Measurements from ENCODE around the gene RBFOX1. TPM values are rescaled to one million over a fixed set of nuclear protein-coding genes. Genes with fewer than 3 reads are reported as not detected.

Gene RBFOX1
- total RNA-seq, 1 donor from 2014 or later = not detected

- no peak overlapping the region for H3K4me3 ChIP-seq (ENCODE audit: low read depth, low read length)
- TF ChIP-seq CTCF (conservative IDR thresholded peaks at IDR 0.05; ENCODE audit: low read depth, low read length) = no peak
- no peak for DNase-seq (ENCODE audit: low read depth)
Measured at GRCh38 chr16:7303660-7304200, 28.9 kb upstream of the RBFOX1 start.

DNA sequence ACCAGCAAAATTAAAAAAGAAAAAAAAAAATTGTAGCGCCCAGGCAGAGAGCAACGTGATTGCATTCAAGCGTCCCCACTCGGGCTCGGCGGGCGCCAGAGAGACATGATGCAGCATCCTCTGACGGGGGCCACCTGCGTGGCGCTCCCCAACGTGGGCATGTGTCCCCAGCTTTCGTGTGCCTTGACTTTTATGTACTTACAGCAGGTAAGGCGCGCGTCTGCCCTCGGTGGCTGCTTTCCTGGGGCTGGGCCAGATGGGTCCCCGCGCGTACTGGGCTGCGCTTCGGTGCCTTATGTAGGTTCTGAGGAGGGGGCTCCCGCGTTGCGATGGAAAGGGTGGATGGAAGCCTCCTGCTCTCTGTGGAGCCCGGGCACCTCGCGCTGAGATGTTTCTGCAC lies 28.4 kb upstream of the RBFOX1 start:
- no peak overlapping the region for H3K4me3 ChIP-seq (ENCODE audit: low read depth, low read length)
- TF ChIP-seq CTCF (conservative IDR thresholded peaks at IDR 0.05; ENCODE audit: low read depth, low read length) = no peak
- no peak for DNase-seq (ENCODE audit: low read depth)

DNA sequence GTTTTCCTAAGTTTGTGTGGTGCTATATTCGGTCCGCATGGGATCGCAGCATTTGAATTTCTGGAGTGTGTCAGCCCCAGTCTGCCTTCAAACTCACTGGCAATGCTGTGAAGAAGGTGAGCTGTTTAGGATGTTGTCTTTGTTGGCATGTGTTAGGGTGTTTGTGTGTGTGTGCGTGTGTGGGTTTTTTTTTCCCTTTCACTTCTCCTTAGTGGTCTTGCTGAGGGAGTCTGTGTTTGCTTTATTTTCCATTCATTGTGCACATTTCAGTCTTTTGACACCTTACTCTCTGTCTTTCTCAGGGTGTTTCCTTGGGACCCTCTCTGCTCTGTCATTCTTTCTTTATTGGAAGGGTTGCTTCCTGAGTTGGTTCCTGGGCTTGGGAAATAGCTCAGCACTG lies 27.7 kb upstream of the RBFOX1 start:
- H3K4me3 ChIP-seq (ENCODE audit: low read depth, low read length) = no peak overlapping the region
- TF ChIP-seq CTCF (conservative IDR thresholded peaks at IDR 0.05; ENCODE audit: low read depth, low read length) = no peak
- DNase-seq (ENCODE audit: low read depth) = no peak

GRCh38 chr16:7313170-7313569 lies 19.5 kb upstream of the RBFOX1 start:
- no peak overlapping the region for H3K4me3 ChIP-seq (ENCODE audit: low read depth, low read length)
- peak; percentile 46 for TF ChIP-seq CTCF (conservative IDR thresholded peaks at IDR 0.05; ENCODE audit: low read depth, low read length)
- DNase-seq (ENCODE audit: low read depth) = no peak

- H3K4me3 ChIP-seq (ENCODE audit: low read depth, low read length) = no peak overlapping the region
- DNase-seq (ENCODE audit: low read depth) = no peak
- no peak for TF ChIP-seq CTCF (conservative IDR thresholded peaks at IDR 0.05; ENCODE audit: low read depth, low read length)
Measured at GRCh38 chr16:7314163-7314562, 18.5 kb upstream of the RBFOX1 start.

DNA sequence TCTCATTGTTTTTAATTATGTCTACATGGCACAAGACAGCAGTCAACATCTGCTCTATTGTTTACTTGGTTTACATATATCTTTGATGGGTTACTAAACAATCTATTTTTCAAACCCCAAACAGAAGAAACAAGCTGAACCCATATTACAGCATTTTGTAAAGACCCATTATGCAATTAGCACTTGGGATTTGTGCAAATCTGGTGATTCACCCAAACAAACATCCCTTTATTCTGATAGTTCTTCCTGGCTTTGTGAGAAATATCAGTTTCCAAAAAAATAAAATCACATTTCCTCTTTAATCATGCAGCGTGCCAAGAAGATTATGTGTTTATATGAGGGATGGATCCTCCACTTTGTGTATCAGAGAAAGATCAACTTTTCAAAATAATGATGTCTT lies 16.8 kb upstream of the RBFOX1 start:
- no peak for TF ChIP-seq CTCF (conservative IDR thresholded peaks at IDR 0.05; ENCODE audit: low read depth, low read length)
- no peak for DNase-seq (ENCODE audit: low read depth)
- H3K4me3 ChIP-seq (ENCODE audit: low read depth, low read length) = no peak overlapping the region

- no peak for TF ChIP-seq CTCF (conservative IDR thresholded peaks at IDR 0.05; ENCODE audit: low read depth, low read length)
- peak; percentile 33 for DNase-seq (ENCODE audit: low read depth)
- no peak overlapping the region for H3K4me3 ChIP-seq (ENCODE audit: low read depth, low read length)
Measured at GRCh38 chr16:7316281-7316888, 16.3 kb upstream of the RBFOX1 start.

All from epithelial cell of proximal tubule (primary cell).